B cell (primary cell): ENCODE data around the gene TSPO. TPM values are rescaled to one million over a fixed set of nuclear protein-coding genes. Genes with fewer than 3 reads are reported as not detected.

Experiments used
- ATAC-seq: fragments of 200-7000 bp; cut with Tn5 transposase; one replicate; pipeline ENCODE4 v1.10.0; 2021; ENCODE audit warnings: low read depth, mild to moderate bottlenecking, moderate number of reproducible peaks, moderate library complexity
- CTCF ChIA-PET: fragments of 350-600 bp; sonication (Branson Sonifier 250); formaldehyde crosslinking; loops from one replicate; lab custom pipeline; 2021; ENCODE audit warnings: antibody characterized with exemption, inconsistent platforms; lab: Charles Lee
- POLR2A ChIA-PET: fragments of 350-600 bp; sonication (Branson Sonifier 250); formaldehyde crosslinking; loops from one replicate; lab custom pipeline; 2021; ENCODE audit warnings: antibody characterized with exemption; lab: Charles Lee
- DNase-seq: peaks from one replicate; pipeline ENCODE4 v3.0.0; 2013
- H2AFZ ChIP-seq: 2 replicates; pipeline ENCODE4 v1.6.1; 2012; ENCODE audit warnings: mild to moderate bottlenecking, low read depth, low read length; ENCODE audit not compliant: insufficient read depth, poor library complexity, severe bottlenecking
- H3K27ac ChIP-seq, 2 donors: 1 replicate in 1 of 2; 2 replicates in 1 of 2; pipeline ENCODE4 v1.5.1; 2012 to 2013; ENCODE audit warnings: low read length in 2 of 2, mild to moderate bottlenecking in 2 of 2, moderate library complexity in 1 of 2
- H3K27me3 ChIP-seq, 4 experiments: fragments of 200-600 bp in 1 of 4; sonication (generic) in 1 of 4; replicated peaks in 1 of 4; 1 replicate in 2 of 4; 2 replicates in 2 of 4; pipeline versions ENCODE4 v1.6.1 to v1.7.0; 2013 to 2016; ENCODE audit warnings: low read length in 3 of 4, mild to moderate bottlenecking in 2 of 4, mixed read lengths in 1 of 4, moderate library complexity in 1 of 4; ENCODE audit not compliant: insufficient read depth in 4 of 4, control insufficient read depth in 3 of 4; ENCODE audit errors: control extremely low read depth in 1 of 4
- H3K36me3 ChIP-seq, 2 experiments: replicated peaks in 1 of 2; 1 replicate in 1 of 2; 2 replicates in 1 of 2; pipeline versions ENCODE4 v1.6.1 to v1.7.1; 2013; ENCODE audit warnings: low read length in 1 of 2; ENCODE audit not compliant: insufficient read depth in 2 of 2, control insufficient read depth in 1 of 2; ENCODE audit errors: control extremely low read depth in 1 of 2, extremely low read depth in 1 of 2
- H3K4me1 ChIP-seq, 2 donors: fragments of 200-600 bp in 1 of 2; sonication (generic) in 1 of 2; 1 replicate in 1 of 2; 2 replicates in 1 of 2; pipeline versions ENCODE4 v1.5.1 to v1.6.1; 2013 to 2017; ENCODE audit warnings: low read length in 2 of 2; ENCODE audit not compliant: control insufficient read depth in 2 of 2, insufficient read depth in 2 of 2
- H3K4me2 ChIP-seq: replicated peaks from 2 replicates; pipeline ENCODE3; 2012; ENCODE audit warnings: mild to moderate bottlenecking, low read depth, low read length; ENCODE audit not compliant: poor library complexity, severe bottlenecking
- H3K4me3 ChIP-seq, 5 experiments: fragments of 200-600 bp in 1 of 5; sonication (generic) in 1 of 5; 1 replicate in 3 of 5; 2 replicates in 2 of 5; pipeline versions ENCODE4 v1.5.1 to v1.7.0; 2011 to 2016; ENCODE audit warnings: low read length in 4 of 5, mild to moderate bottlenecking in 4 of 5, low read depth in 2 of 5, control low read depth in 1 of 5, moderate library complexity in 1 of 5; ENCODE audit not compliant: insufficient read depth in 1 of 5; ENCODE audit errors: control extremely low read depth in 1 of 5, extremely low read depth in 1 of 5
- H3K79me2 ChIP-seq: fragments of 200-600 bp; sonication (generic); one replicate; pipeline ENCODE4 v1.6.0; 2016; ENCODE audit warnings: low read length; ENCODE audit not compliant: control insufficient read depth, insufficient read depth
- H3K9ac ChIP-seq: fragments of 200-600 bp; sonication (generic); 2 replicates; pipeline ENCODE4 v1.6.1; 2017; ENCODE audit warnings: mild to moderate bottlenecking, low read length, moderate library complexity
- H3K9me3 ChIP-seq, 3 donors: one replicate each; pipeline versions ENCODE4 v1.6.1 to v1.7.1; 2013; ENCODE audit warnings: low read length in 2 of 3; ENCODE audit not compliant: control insufficient read depth in 2 of 3, insufficient read depth in 1 of 3; ENCODE audit errors: control extremely low read depth in 1 of 3
- H4K20me1 ChIP-seq: 2 replicates; pipeline ENCODE4 v1.6.0; 2012; ENCODE audit warnings: mild to moderate bottlenecking, low read length; ENCODE audit not compliant: insufficient read depth, control insufficient read depth, poor library complexity, severe bottlenecking
- H3K27ac Mint-ChIP-seq: one replicate; pipeline ENCODE4 v1.8.0; 2021; ENCODE audit warnings: mixed read lengths
- H3K27me3 Mint-ChIP-seq: one replicate; pipeline ENCODE4 v1.8.0; 2021; ENCODE audit warnings: mixed read lengths
- H3K4me1 Mint-ChIP-seq: one replicate; pipeline ENCODE4 v1.8.0; 2021; ENCODE audit warnings: mixed read lengths
- H3K4me3 Mint-ChIP-seq: one replicate; pipeline ENCODE4 v1.8.0; 2021; ENCODE audit warnings: mixed read lengths
- H3K9me3 Mint-ChIP-seq: one replicate; pipeline ENCODE4 v1.8.0; 2022; ENCODE audit warnings: mixed read lengths; ENCODE audit not compliant: insufficient read depth
- CTCF ChIP-seq: fragments of 200-600 bp; IDR thresholded peaks from one replicate; pipeline ENCODE4 v1.8.0; 2022; ENCODE audit warnings: antibody characterized with exemption, mild to moderate bottlenecking
- EZH2 ChIP-seq: IDR thresholded peaks from 2 replicates; pipeline ENCODE4 v1.6.1; 2012; ENCODE audit warnings: borderline replicate concordance, low read depth, mild to moderate bottlenecking, moderate library complexity, low read length; ENCODE audit not compliant: insufficient read depth, poor library complexity, severe bottlenecking
- WGBS: methylation state at CpG from one replicate; pipeline ENCODE4 v1.1.5; 2013; ENCODE audit warnings: missing lambda C conversion rate; ENCODE audit not compliant: insufficient coverage; 5-methylcytosine and 5-hydroxymethylcytosine counted together
- intact Hi-C: fragments of 100-400 bp; cut with micrococcal nuclease; formaldehyde crosslinking; loops from one replicate; pipeline ENCODE4 v1.10.0; 2022
- polyA plus RNA-seq: library from polyadenylated mRNA; depleted of rRNA; stranded (reverse); fragments of >200 nt; gene quantifications from 2 replicates; pipeline ENCODE4 v1.2.3, GENCODE V29; 2012
- total RNA-seq, 2 donors: library from RNA; stranded (reverse); fragments of 120-200 nt in 1 of 2; gene quantifications; 1 replicate in 1 of 2; 2 replicates in 1 of 2; pipeline versions ENCODE4 v1.2.3 to v1.2.4, GENCODE V29; 2013 to 2022

TSPO gene
- total and polyA plus RNA-seq, 2 donors (not counting 1 experiment from before 2014, with no cell fraction given), result 54.9 to 94.2 TPM

GRCh38 chr22:43133401-43133800, 18.0 kb upstream of the TSPO start:
- peaks cover 0 to 6% (median 0%) of the 10 kb centered on the region in 3 donors for H3K9me3 ChIP-seq
- H3K36me3 ChIP-seq, result peaks cover 9 to 39% of the 10 kb centered on the region in 2 experiments
- peaks cover 5% of the 10 kb centered on the region for H3K79me2 ChIP-seq
- TF ChIP-seq CTCF, result no peak
- no peak for TF ChIP-seq EZH2
- no peak overlapping the region for H3K4me2 ChIP-seq
- WGBS, result 90% methylated on average over 8 of the region's 9 CpGs
- H3K9ac ChIP-seq, result no peak overlapping the region
- Mint-ChIP-seq H3K4me1 (peaks cover 11% of the 10 kb centered on the region), H3K9me3 (no peaks in the 10 kb centered on the region), H3K4me3 (no peak overlapping the region), H3K27ac (no peak overlapping the region), H3K27me3 (no peaks in the 10 kb centered on the region)
- no peak overlapping the region for H2AFZ ChIP-seq
- peaks cover 40% of the 10 kb centered on the region for H4K20me1 ChIP-seq
- no peak for DNase-seq
- no peak overlapping the region for H3K27ac ChIP-seq
- no peak for ATAC-seq
- intact Hi-C loops, result loop anchor here (10.0 kb wide), 1 partner anchor 269 kb away; no protein-coding TSS in a partner anchor
- peaks cover 0 to 15% (median 6%) of the 10 kb centered on the region in 4 experiments for H3K27me3 ChIP-seq
- H3K4me1 ChIP-seq, result peaks cover 15 to 26% of the 10 kb centered on the region in 2 donors
- ChIA-PET POLR2A (interaction anchor here (0.7 kb wide), 1 partner anchor 25 kb away, joined by 3 read pairs; no protein-coding TSS in a partner anchor), CTCF (interaction anchor here (0.7 to 1.7 kb wide), 4 partner anchors 9 to 326 kb away, joined by 3 to 5 read pairs (median 4); partner anchors contain the start of genes BIK and MCAT)
- H3K4me3 ChIP-seq, result no peak overlapping the region

DNA sequence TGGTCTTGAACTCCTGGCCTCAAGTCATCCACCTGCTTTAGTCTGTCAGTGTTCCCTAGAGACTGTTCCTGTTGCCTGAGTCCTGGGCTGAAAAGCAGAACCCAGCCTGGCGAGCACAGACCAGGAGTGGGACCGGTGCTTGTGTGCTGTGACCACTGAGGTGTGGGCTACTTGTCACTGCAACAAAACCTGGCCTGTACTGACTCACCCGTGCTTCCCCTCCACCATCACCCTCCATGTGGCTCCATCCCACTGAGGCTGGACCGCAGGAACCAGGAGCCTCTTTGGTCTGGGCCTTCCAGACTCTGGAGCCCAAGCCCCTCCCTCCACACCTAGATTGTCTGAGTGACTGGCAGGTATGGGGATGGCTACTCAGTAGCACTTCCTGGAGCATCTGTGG, 16.8 kb upstream of the TSPO start:
- ATAC-seq (no peak), DNase-seq (no peak)
- Histone ChIP-seq H3K4me1 (peaks cover 3 to 15% of the 10 kb centered on the region in 2 donors), H3K79me2 (peaks cover 5% of the 10 kb centered on the region), H3K9me3 (peaks cover 0 to 6% (median 0%) of the 10 kb centered on the region in 3 donors), H3K27ac (no peak overlapping the region), H3K4me2 (no peak overlapping the region), H3K4me3 (no peak overlapping the region), H3K27me3 (peaks cover 0 to 5% (median 0%) of the 10 kb centered on the region in 4 experiments), H2AFZ (no peak overlapping the region), H4K20me1 (peaks cover 28% of the 10 kb centered on the region), H3K36me3 (peaks cover 9 to 39% of the 10 kb centered on the region in 2 experiments), H3K9ac (no peak overlapping the region)
- H3K9me3 Mint-ChIP-seq, result no peaks in the 10 kb centered on the region
- peaks cover 3% of the 10 kb centered on the region for H3K4me1 Mint-ChIP-seq
- no peak for TF ChIP-seq CTCF
- no peak for TF ChIP-seq EZH2
- intact Hi-C loops, result loop anchor here (10.0 kb wide), 1 partner anchor 270 kb away; no protein-coding TSS in a partner anchor
- POLR2A ChIA-PET, result no interaction called here
- no peak overlapping the region for H3K4me3 Mint-ChIP-seq
- no peaks in the 10 kb centered on the region for H3K27me3 Mint-ChIP-seq
- 95% methylated on average over 3 of the region's 4 CpGs for WGBS
- CTCF ChIA-PET, result interaction anchor here (0.7 to 2.0 kb wide), 3 partner anchors 24 to 1099 kb away, joined by 4 to 9 read pairs (median 5); partner anchors contain the start of gene BIK
- H3K27ac Mint-ChIP-seq, result no peak overlapping the region
